Myocyte (in vitro differentiated cells): Measurements from ENCODE around the gene NF1. TPM values are rescaled to one million over a fixed set of nuclear protein-coding genes. Genes with fewer than 3 reads are reported as not detected.
"Not testable (repeated sequence)": the region's sequence is repeated elsewhere in the genome, so short reads cannot be mapped to it uniquely, and the experiment has no call there.

Experiments
- DNase-seq: peaks from one replicate; pipeline ENCODE4 v3.0.0-alpha.2; 2012; ENCODE audit warnings: low read depth
- total RNA-seq: library from RNA; depleted of rRNA; stranded (reverse); fragments of >200 nt; gene quantifications from 2 replicates; pipeline ENCODE4 v1.2.3, GENCODE V29; 2014

NF1 gene
- total RNA-seq, 1 donor from 2014 or later: 31.8 TPM

GRCh38 chr17:31130286-31131224 lies 35.8 kb downstream of the NF1 start:
- no peak for DNase-seq

- DNase-seq: no peak
Measured at GRCh38 chr17:31131299-31131698, 36.5 kb downstream of the NF1 start.

GRCh38 chr17:31132977-31133376 lies 38.2 kb downstream of the NF1 start:
- no peak for DNase-seq

GRCh38 chr17:31134576-31134975 lies 39.8 kb downstream of the NF1 start:
- DNase-seq: no peak

GRCh38 chr17:31136319-31136718 lies 41.5 kb downstream of the NF1 start:
- no peak for DNase-seq

- DNase-seq: no peak
Measured at GRCh38 chr17:31140111-31140510, 45.3 kb downstream of the NF1 start.

GRCh38 chr17:31144428-31144827 lies 49.7 kb downstream of the NF1 start:
- no peak for DNase-seq

- no peak for DNase-seq
Measured at GRCh38 chr17:31144836-31145235, 50.1 kb downstream of the NF1 start.

- no peak for DNase-seq
Measured at GRCh38 chr17:31147507-31148202, 52.9 kb downstream of the NF1 start.

- DNase-seq: no peak
Measured at GRCh38 chr17:31148205-31148604, 53.4 kb downstream of the NF1 start.

GRCh38 chr17:31152271-31152670 lies 57.5 kb downstream of the NF1 start:
- DNase-seq: no peak

- no peak for DNase-seq
Measured at GRCh38 chr17:31155208-31155810, 60.5 kb downstream of the NF1 start.

GRCh38 chr17:31156326-31156725 lies 61.5 kb downstream of the NF1 start:
- DNase-seq: no peak

GRCh38 chr17:31156864-31157263 lies 62.1 kb downstream of the NF1 start:
- DNase-seq: not testable (repeated sequence)

- DNase-seq: no peak
Measured at GRCh38 chr17:31158746-31159377, 64.1 kb downstream of the NF1 start.

GRCh38 chr17:31163091-31163781 lies 68.5 kb downstream of the NF1 start:
- DNase-seq: peak; percentile 41

GRCh38 chr17:31167111-31167510 lies 72.3 kb downstream of the NF1 start:
- peak; percentile 53 for DNase-seq

- no peak for DNase-seq
Measured at GRCh38 chr17:31171701-31172100, 76.9 kb downstream of the NF1 start.

- no peak for DNase-seq
Measured at GRCh38 chr17:31172388-31172787, 77.6 kb downstream of the NF1 start.

GRCh38 chr17:31174215-31174614 lies 79.4 kb downstream of the NF1 start:
- DNase-seq: no peak

- DNase-seq: no peak
Measured at GRCh38 chr17:31175237-31175636, 80.5 kb downstream of the NF1 start.
